ENCODE measurements around the gene RUNX2.
"Not testable (repeated sequence)": the region's sequence is repeated elsewhere in the genome, so short reads cannot be mapped to it uniquely, and the experiment has no call there.

Gene RUNX2

DNA sequence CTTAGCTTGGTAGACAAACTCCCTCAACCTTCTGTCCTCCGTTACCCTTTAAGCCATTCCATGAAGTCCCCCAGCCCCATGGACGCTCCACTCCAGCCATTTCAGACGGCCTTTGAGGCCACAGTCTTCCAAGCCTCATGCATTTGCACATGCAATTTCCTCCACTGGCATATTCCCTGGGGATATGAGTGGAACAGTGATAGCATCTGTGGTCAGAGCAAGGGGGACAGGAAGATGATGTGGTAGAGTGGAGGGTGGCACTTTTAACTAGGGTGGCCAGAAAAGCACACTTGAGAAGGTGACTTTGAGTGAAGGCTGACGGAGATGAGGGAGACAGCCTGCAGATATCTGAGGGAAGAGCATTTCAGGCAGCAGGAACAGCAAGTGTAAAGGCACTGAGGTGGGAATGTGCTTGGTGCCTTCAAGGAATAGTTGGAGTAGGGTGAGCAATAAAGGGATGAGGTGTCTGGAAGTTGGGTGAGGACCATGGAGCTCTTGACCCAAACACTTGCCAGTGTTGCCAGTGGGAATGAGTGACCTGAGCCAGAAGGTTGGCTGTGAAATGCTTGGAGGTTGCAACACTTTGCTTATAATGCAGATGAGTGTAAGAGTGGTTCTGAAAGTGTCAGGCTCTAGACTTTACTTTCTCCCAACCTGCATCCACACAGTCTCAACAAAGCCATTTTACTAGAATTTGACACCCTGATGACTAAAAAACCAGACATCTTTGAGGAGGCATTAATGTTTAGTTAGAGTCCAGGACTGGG lies 325.2 kb downstream of the RUNX2 start:
- DNase-seq: no peak

DNA sequence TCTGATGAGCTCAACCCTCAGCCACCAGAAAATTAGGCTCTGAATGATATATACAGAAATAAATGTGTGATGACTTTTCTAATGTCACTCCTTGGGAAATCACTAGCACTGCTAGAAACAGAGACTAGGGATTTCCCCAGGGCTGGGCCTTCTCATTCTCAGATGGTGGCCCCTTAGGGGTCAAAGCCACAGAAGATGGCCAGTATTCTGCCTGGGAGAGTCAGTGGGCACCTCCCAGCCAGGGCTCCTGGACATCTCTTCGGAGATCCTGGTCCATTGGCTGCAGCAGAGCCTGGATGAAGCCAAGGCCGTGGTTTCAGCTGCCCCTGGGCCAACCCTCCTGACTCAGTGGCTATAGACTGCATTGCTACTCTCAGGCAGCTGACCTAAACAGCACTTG lies 326.5 kb downstream of the RUNX2 start:
- no peak for DNase-seq

- peak; percentile 99 for DNase-seq
These were observed 327.8 kb downstream of the RUNX2 start for GRCh38 chr6:45655745-45656476.

GRCh38 chr6:45657226-45657625 lies 329.1 kb downstream of the RUNX2 start:
- peak; percentile 84 for DNase-seq

DNA sequence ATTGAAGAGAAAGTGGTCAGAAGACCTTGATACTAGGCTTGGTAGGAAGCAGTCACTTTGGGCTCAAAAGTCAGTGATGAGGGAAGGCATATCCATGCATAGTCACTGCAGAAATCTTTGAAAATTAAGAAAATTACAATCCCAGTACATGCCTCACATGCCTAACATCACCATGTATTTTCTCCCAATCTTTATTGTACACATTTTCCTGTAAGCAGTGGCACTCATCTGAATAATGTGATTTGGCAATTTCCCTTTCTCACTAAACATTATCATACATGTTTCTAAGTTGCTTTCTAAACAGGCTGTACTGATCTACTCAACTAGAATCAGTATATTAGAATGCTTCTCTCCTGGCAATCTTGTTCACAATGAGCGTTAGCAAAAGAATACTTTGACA lies 330.3 kb downstream of the RUNX2 start:
- DNase-seq: peak; percentile 51

DNA sequence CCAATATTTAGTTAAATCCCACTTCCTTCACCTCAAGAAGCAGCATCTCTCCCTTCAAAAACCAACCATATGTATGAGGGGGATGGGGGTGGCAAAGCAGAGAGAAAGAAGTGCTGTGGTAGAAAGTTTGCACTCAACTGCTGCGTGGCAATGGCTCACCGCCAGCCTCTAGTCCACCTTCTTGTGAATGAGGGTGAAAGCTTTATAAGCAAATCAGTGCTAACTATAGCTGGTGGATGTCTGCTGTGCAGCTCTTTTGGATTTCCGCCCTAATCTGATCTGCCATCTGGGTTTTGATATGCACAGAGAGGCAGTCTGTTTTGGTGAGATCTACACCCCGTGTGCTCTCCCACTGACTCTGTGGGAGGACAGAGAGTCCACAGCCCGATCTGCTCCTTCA lies 330.8 kb downstream of the RUNX2 start:
- no peak for DNase-seq

DNA sequence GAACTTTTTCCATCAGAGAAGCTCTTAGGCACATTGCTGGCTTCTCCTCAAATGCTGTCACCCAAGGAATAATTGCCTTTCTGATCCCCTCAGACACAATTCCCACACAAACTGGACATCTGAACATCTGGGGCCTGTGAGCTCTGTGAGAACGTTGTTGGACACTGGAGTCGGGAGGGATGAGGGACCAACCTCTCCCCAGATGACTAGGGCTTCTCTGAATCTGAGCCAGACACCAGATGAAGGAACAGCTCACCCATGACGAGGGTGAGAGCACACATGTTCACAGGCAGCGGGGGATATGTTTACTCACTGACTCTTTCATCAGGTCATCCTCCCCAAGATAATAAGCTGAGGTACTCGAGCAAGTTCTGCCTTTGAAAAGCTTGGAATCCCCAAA lies 333.5 kb downstream of the RUNX2 start:
- DNase-seq: peak; percentile 91

- no peak for DNase-seq
These were observed 335.4 kb downstream of the RUNX2 start for GRCh38 chr6:45663251-45664221.

DNA sequence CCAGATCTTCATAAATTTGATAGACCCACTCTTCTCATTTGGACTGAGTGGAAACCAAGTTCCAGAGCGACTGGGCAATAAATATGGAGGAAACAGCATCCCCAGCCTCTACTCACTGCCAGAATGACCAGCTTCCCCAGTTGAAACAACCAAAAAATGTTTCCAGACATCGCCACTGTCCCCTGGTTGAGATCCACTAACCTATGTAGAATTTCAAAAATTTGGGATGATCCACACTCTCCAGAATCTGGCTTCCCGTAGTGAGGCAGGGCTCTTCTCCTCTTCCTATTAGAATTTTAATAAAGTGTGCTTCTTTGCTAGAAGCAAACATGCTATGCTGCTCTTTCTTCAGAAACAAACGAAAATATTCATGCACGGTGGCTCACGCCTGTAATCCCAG lies 336.6 kb downstream of the RUNX2 start:
- DNase-seq: no peak

GRCh38 chr6:45665859-45666258 lies 337.7 kb downstream of the RUNX2 start:
- DNase-seq: no peak

DNA sequence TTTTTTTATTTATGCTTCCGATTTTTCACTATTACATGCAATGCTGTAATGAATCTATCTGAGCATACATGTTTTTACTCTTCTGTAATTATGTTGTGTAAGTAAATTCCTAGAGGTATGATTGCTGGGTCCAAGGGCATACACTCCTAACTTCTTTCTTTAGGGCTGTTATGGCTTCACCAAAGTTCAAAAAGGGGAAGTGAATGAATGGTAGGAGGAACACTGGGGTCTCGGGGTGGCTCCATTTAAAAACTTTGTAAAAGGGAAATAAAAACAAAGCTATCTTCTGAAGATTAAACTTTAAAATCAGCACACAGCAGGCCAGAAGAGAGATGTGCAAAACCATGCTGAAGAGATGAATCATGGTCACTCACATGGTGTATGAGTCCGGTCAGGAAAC lies 338.7 kb downstream of the RUNX2 start:
- DNase-seq: no peak

- DNase-seq: no peak
These were observed 339.2 kb downstream of the RUNX2 start for GRCh38 chr6:45667300-45667699.

DNA sequence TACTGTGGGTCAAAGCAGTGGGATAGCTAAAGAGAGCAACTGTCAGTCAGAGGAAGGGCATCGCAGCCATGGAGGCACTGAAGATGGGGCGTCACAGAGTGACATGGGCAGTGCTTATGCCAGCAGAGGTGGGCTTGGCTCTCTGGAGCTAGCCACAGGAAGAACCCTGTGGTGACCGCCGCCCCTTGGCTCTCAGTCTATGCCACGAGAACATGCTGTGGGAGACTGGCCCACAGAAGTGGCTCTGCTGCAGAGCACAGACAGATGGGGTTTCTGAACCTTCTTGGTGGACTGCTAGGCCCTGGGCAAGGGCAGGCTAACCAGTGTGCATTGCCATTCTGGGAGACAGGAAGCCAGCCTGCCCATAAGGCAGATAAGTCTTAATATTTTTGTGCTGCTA lies 339.6 kb downstream of the RUNX2 start:
- DNase-seq: no peak

GRCh38 chr6:45668705-45669104 lies 340.6 kb downstream of the RUNX2 start:
- DNase-seq: no peak

GRCh38 chr6:45673167-45673566 lies 345.0 kb downstream of the RUNX2 start:
- DNase-seq: not testable (repeated sequence)

GRCh38 chr6:45675166-45675565 lies 347.0 kb downstream of the RUNX2 start:
- not testable (repeated sequence) for DNase-seq

GRCh38 chr6:45675634-45676033 lies 347.5 kb downstream of the RUNX2 start:
- DNase-seq: no peak

GRCh38 chr6:45676380-45676779 lies 348.2 kb downstream of the RUNX2 start:
- DNase-seq: no peak

- peak; percentile 83 for DNase-seq
These were observed 349.5 kb downstream of the RUNX2 start for GRCh38 chr6:45677381-45678284.

DNA sequence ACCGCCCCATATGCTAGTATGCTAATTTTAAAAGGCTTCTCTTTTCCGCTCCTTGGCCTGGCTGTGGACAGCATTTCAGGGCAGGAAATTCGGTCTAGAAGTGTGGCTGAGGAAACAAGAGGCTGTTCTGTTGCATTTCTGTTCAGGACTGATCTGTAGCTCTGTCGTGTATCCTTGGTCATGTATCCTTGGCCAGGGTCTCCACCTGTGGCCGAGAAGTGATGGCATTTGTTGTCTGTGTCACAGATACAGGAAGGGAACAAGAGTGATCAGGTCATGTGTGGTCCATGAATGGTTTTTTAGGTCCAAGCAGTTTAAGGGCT lies 350.1 kb downstream of the RUNX2 start:
- DNase-seq: no peak

DNA sequence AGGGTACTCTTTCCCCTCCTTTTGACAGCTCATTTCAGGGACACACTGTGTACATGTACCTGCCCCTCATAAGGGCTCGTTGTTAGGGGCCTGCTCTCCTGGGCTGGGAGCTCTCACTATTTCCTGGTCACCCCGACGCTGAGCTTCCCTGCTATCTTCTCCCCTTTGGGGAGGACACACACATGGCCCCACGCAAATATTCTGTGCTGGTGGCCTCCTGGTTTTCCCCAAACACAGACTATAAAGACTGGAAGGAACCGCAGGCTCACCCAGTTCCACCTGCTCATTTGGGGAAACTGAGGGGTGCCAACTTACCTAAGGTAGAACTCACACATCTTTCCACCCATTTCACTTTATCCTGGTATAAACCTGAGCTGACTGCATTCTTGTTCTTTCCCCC lies 351.0 kb downstream of the RUNX2 start:
- no peak for DNase-seq

GRCh38 chr6:45679631-45680030 lies 351.5 kb downstream of the RUNX2 start:
- no peak for DNase-seq

Measured in fibroblast of skin of abdomen (primary cell).